ENCODE results near the gene WDHD1.

- TF ChIP-seq POLR2AphosphoS5 (IDR thresholded peaks at IDR 0.05) (no peak), CTCF (IDR thresholded peaks at IDR 0.05) (no peak)
Measured at GRCh38 chr14:55065411-55065810, 38.5 kb upstream of the WDHD1 start.
